GM18526 (cell line): ENCODE data around the gene FHL2.
A peak's percentile ranks its signal among the peaks of the same experiment; 100 is the strongest.

Experiments used
- POLR2A ChIP-seq: IDR thresholded peaks from 3 replicates; pipeline ENCODE4 v1.6.1; 2011; ENCODE audit not compliant: insufficient read length; ENCODE audit errors: extremely low read depth

Gene FHL2

DNA sequence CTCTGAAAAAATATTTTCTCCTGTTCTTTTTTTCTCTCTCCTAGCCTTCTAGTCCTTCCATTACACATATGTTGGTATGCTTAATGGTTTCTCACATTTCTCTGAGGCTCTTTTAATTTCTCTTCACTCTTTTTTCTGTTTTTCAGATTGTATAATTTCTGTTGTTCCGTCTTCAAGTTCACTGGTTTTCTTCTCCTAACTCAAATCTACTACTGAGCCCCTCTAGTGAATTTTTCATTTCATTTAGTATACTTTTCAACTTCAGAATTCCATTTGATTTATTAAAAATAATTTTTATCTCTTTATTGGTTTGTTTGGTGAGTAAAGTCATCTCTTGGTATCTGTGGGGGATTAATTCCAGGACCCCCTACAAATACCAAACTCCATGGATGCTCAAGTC is 41.7 kb downstream of the FHL2 start:
- no peak for TF ChIP-seq POLR2A

DNA sequence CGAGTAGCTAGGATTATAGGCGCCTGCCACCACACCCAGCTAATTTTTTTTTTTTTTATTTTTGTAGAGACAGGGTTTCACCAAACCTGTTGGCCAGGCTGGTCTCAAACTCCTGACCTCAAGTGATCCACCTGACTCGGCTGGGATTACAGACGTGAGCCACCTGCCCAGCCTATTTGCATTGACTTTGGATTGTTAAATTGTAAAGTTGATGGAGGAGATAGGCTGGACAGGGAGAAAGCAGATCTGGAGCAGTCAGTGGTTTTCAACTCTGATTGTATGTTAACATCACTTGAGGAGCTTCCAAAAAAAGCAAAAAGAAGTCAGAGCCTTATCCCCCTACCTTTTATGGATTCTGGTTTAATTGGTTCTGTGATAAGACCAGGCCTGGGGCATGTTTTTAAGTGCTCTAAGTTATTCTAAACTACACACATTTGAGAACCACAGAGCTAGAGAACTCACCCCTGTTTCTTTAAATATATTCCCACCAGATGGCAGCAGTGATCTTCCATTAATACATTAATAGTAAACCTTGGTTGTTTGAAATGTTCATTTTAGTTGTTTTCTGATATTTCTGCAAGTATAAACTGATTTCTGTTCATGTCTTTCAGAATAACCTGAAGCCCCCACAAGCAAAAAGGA is 54.0 kb downstream of the FHL2 start:
- no peak for TF ChIP-seq POLR2A

DNA sequence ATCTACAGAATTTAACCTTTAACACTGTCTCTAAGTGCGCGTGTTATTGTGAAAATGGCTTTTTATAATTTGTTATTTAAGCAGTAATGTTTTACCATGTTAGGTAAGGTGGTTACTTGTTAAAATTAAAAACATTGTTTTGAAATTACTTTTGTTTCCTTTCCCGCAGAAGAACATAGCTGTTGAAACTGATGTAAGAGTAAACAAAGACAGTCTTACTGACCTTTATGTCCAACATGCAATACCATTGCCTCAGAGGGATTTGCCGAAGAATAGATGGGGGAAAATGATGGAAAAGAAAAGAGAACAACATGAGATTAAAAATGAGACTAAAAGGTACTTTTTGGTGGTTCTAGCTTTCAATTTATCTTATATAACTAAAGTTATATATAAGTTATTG is 59.4 kb downstream of the FHL2 start:
- no peak for TF ChIP-seq POLR2A

DNA sequence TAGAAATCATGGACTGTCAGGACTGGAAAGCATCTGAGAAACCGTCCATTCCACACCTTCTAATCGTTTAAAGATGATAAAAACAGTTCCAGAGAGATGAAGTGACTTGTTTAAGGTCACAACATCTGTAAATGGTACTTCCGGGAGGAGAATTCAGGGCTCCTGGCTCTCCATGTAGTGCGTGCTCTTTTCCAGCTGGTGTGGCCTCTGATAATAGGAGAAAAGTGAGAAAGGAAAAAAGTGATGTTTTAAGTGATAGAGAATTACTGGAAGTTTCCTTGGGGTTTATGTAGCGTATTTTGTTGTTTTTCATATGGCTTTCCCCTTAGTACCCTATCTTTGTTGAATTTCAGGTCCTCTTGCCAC is 60.8 kb downstream of the FHL2 start:
- no peak for TF ChIP-seq POLR2A

DNA sequence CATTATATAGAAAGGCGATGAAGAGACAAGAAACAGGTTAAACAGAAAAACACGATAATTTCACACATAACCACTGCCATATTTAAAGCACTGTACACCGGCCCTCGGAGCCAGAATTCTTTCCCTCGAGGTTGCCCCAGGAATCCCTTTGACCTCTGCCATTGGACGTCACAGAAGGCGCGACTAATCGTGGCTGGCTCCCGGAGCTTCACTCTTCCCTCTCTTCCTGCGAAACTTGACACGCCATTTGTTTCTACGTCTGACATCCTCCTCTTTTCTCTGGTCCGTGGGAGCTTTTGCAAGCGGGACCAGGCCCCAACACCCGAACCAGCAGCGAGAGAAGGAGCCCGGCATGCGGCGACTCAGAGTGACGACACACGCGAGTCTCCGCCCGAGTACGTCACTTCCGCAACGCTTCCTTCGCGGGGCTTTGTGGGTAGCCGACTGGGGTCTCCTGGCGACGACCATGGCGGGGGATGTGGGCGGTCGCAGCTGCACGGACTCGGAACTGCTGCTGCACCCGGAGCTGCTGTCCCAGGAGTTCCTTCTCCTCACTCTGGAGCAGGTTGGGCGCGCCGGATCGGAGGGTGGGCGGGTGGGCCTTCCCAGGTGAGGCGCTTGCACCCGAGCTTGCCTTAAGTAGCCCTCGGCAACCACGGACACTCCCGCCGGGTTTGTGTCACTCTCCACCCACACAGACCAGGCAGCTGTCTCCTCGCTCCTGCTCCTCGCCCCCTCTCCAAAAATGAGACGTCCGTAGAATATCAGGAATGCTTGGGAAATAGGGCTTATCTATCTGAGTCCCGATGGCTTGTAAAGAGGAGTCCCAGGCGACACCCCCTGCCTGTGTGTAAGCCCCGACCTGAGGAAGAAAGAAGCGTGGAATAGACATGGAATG is 61.5 kb downstream of the FHL2 start, which contains the start of gene C2orf49:
TSS of gene C2orf49 (plus strand) at position 419 of the 898 bp plus-strand sequence. CDS start at position 467, 48 bp downstream.
- peak; percentile 71 for TF ChIP-seq POLR2A

DNA sequence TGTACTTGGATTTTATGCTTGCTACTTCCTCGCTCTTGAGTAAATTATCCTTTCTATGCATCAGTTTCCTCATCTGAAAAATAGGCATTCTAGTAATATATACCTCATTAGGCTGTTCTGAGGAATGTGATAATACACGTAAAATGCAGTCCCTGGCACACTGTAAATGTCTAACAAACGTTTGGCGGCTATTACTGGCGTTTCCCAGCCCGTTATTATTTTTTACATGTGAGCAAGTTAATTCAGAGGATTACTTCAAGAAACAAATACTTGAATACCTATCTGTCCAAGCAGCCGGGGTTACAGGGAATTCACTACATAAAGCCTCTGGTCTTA is 62.1 kb downstream of the FHL2 start:
- TF ChIP-seq POLR2A: no peak

DNA sequence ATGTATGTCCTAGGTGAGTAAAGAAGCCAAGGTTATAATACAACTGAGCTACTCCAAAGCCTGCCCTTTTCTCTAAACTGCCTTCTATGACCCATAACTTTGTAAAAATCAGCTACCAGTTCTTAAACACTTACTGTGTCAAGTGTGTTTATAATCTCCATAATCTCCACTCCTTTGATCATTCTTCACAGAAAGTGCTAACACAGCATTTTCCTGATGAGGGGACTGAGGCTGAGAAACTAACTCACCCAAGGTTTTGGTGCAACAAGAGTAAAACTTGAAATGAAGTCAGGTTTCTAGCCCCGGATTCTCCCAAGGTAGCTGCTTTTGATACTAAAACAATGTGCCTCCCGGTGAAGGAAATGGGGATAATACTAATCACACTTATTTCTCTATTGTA is 63.4 kb downstream of the FHL2 start:
- TF ChIP-seq POLR2A: no peak

DNA sequence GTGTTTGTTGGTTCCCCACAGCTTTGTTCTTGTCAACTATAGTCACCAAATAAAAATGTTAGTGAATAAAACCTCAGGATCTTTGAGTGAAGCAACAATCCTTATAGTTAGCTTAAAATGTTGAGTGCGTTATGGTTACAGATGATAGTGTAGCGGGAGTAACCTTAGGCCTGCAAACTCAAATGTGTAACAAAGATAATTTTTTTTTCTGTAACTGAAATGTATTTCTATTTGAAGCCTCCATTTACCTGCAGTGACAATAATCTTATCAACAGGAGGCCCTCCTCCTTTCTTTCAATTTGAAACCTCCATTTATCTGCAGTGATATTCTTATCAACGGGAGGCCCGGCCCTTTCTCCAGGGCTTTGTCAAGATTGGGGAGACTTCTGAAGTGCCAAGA is 64.6 kb downstream of the FHL2 start:
- TF ChIP-seq POLR2A: no peak

DNA sequence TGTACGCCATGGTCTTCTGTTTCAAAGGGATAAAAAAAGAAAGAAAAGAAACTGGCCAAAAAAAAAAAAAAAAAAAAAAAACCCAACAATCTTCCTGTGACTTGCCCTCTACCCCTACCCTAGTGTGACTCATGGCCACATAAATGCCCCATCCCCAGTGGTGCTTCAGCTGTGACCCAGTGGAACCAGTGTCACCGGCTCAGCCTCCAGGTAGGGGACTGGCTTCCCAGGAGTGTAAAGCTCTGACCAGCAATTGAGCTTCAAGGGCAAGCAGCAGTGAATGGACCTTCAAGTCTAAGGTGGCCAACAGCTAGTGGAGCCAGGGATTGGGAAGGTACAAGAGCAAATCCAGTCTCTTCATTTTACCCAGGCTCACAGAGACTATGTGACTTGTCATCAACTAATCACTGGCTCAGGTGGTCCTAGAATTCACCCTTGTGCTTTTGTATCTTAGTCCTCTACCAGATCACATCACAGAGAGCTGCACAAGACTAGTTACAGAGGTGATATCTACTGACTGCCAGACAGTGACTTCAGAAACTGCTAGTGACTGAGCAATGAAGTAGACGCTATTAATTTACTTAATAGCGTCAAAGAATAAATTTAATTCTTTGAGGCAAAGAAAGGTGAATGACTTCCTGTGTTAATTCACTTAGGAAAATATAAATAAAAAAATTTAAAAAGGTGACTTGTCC is 68.0 kb downstream of the FHL2 start:
- TF ChIP-seq POLR2A: no peak

DNA sequence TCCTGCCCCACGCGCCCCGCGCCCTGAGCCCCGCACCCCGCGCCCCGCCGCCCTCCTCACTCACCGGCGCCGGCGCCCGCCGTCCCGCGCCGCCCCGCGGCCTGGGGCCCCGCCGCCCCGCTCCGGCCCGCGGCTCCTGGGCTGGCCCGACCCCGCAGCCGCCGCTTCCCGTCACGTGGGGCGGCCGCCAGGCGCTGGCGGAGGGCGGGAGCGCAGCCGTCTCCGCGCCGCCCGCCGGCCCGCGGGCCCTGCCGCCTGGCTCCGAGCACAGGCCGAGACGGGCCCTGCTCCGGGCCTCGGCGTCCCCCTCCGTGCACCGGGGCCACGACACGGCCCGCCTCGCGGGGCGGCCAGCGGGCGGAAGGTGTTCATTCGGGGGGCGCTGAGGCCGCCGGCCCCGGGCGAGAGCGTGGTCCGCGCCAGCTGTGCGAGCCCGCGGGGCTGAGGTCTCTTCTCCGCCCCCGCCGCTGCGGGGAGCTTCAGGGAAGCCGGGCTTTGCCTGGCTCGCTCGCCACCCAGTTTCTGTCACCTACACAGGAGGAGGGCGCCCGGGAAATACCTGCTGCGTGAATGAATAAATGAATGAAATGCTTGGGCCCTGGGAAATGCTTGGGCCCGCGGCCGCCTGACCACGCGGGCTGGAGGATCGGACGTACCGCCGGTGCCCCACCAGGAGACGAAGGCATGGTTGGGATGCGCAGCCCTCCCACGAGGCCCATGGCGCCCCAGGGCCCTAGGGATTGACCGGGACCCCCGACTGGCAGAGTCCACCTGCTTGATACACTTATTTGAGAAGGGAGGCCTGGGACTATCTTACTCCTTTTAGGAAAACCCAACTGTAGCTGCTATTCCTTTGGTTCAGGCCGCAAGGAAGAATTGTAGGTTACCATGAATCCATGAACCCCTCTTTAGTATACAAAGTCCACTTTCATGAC is 69.0 kb downstream of the FHL2 start, which contains the start of gene TGFBRAP1:
TSS of gene TGFBRAP1 (minus strand) at position 175 of the 935 bp plus-strand sequence. CDS start 21,434 bp downstream, outside the sequence.
- TF ChIP-seq POLR2A: peak; percentile 72

DNA sequence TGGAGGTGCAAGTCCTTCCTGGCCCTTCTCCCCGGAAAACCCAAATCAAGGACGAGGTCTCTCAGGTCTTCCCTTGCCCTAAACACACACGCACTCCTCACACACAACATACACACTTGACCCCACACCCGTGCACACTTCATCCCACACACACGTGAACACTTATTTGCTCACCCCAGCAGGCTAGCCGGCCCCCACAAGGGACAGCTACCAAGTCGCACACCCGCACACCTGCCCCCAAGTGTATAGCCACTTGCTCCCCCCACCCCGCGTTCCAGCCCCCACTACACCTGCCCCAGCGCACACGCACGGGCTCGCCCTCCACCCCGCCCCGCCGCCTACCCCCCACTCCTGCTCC is 69.7 kb downstream of the FHL2 start:
- no peak for TF ChIP-seq POLR2A

DNA sequence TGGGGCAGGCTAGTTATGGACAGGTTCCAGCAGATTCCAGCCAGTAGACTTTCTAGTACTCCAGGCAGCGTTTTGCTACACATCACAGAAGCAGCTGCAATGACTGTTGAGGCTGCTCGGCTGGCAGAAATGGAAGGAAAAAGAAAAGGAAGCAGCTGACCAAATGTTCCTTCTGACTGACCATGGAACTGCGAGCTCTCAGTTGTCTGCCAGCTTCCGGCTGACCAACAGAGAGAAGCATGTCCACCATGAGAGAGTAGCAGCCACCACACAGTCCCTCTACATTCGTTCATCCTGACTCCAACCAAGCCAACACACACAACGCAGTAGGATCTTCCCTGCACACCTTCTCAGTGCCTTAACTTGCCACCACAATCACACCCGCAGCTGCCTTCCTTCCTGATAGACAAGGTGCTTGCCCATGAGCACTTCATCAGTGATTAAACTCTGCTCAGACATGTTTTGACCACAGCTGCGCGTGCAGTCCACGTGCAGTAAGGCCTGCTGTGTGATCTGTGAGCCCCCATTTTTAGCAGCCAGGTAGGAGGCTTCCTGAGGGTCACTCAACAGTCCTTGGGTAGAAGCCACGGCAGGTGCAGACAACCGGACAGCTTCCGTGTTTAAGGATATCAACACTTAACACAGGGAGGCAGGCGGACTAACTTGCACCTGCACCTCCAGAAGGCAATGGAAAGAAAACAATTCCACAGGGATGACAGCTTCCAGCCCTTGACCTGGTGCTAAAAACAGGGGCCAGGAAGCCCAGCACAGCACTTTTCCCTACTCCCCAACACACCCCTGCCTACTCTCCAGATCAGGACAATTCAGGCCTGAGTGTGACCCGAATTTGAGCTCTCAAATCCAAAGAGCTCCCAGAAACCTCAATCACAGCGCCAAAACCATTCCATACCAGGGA is 70.3 kb downstream of the FHL2 start:
- peak; percentile 17 for TF ChIP-seq POLR2A

DNA sequence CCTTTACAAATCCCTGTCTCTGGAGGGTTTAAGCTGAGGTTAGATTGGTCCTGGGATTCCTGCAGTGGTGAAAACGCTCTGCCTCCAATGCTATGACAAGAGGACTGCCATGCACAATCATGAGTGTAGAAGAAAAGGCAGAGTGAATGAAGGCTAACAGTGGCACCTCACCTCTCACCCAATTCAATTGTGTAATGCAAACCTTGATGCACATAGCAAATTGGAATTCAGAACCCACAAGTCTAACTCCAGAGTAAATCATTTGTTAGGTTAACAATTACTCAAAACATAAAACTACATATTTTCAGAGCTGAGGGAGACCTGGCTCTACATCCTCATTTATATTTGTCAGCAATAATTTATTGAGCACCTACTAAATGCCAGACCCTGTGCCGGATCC is 71.2 kb downstream of the FHL2 start:
- no peak for TF ChIP-seq POLR2A

DNA sequence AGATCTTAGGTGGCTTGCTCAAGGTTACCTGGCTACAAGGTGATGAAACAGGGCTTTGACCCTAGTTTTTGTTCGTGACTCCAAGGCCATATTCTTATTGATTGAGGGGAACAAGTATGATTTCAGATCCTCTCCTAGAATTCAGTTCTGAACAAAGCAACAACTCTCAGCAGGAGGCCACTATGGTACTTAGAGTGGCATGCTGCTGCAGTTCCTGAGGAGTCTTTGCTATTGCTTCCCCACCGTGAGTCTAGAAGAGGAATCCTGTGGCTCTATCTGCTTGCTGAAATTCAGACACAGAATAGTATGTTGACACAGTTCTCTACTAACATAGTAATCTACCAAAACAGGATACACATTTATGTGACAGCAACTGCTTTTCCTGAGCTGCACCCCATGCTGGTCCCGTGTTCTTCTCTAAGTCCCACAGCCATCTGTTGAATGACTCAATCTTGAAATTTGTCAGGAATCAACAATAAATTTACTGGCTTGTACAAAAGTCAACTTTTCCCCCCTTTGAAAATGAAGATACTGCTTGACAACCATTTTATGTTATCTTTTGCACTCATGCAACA is 73.4 kb downstream of the FHL2 start:
- TF ChIP-seq POLR2A: no peak

DNA sequence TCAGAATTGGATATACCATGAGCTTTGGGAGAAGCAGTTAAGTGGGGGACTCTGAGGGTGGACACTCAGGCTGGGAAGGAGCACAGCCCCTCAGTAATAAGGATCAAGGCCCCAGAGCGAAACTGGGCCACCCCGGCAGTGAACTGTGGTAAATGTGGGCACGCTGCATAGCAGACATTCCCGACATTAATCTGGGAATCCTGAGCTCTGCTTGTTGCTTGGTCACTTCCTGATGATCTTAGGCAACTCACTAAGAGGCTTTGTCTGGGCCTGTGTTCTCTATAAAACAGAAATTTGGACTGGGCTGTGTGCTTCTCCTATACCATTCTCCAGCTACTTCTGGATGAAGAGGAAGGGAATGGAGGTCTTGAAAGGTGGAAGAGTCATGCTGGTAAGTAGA is 74.1 kb downstream of the FHL2 start:
- no peak for TF ChIP-seq POLR2A
